Ishikawa (cell line): Measurements from ENCODE around the gene ELP4.

Source experiments
- CEBPB ChIP-seq: IDR thresholded peaks from 2 replicates; pipeline ENCODE4 v1.6.1; 2012
- CREB1 ChIP-seq: IDR thresholded peaks from 2 replicates; pipeline ENCODE4 v1.6.1; 2012; ENCODE audit warnings: low read depth
- EP300 ChIP-seq: IDR thresholded peaks from 2 replicates; pipeline ENCODE4 v1.6.1; 2012; ENCODE audit warnings: borderline replicate concordance
- FOXM1 ChIP-seq: IDR thresholded peaks from 2 replicates; pipeline ENCODE4 v1.6.1; 2012; ENCODE audit warnings: low read depth, borderline replicate concordance
- MAX ChIP-seq: IDR thresholded peaks from 2 replicates; pipeline ENCODE4 v1.6.1; 2012
- NFIC ChIP-seq: IDR thresholded peaks from 2 replicates; pipeline ENCODE4 v1.6.1; 2012
- RAD21 ChIP-seq: IDR thresholded peaks from 2 replicates; pipeline ENCODE4 v1.6.1; 2012; ENCODE audit warnings: low read depth
- TAF1 ChIP-seq: IDR thresholded peaks from 2 replicates; pipeline ENCODE4 v1.6.1; 2012; ENCODE audit warnings: low read depth, mild to moderate bottlenecking
- TCF12 ChIP-seq: IDR thresholded peaks from 2 replicates; pipeline ENCODE4 v1.6.1; 2012; ENCODE audit warnings: low read depth
- YY1 ChIP-seq: IDR thresholded peaks from 2 replicates; pipeline ENCODE4 v1.6.1; 2012; ENCODE audit warnings: low read depth
- ZBTB7A ChIP-seq: IDR thresholded peaks from 2 replicates; pipeline ENCODE4 v1.6.1; 2012; ENCODE audit warnings: low read depth
- TF ChIP-seq, protein P1 (sequence below): IDR thresholded peaks from 2 replicates; pipeline ENCODE4 v1.6.1; 2012; ENCODE audit warnings: low read depth, mild to moderate bottlenecking

DNA sequence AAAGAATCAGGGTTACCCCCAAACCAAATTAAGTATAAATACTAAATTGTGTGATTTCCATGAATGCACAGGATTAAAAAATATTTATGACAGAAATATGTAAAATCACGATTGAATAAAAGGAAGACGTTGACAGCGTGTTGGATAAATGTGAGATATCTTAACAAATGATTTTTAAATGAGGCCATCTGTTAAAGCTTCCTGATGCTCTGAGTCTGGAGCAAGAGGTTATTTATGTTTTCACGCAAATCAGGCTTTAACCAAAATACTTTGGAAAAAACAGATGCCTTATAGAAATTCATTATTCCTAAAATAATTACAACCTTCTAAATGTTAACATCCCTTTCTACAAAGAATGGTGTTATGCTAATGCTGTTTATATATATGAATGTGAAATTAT is 178.3 kb downstream of the ELP4 start:
- TF ChIP-seq TAF1 (no peak), EP300 (no peak), MAX (no peak), YY1 (no peak), FOXM1 (no peak), NFIC (no peak), TCF12 (no peak), RAD21 (no peak), CEBPB (no peak), ZBTB7A (no peak), CREB1 (no peak)
- TF ChIP-seq, protein P1, sequence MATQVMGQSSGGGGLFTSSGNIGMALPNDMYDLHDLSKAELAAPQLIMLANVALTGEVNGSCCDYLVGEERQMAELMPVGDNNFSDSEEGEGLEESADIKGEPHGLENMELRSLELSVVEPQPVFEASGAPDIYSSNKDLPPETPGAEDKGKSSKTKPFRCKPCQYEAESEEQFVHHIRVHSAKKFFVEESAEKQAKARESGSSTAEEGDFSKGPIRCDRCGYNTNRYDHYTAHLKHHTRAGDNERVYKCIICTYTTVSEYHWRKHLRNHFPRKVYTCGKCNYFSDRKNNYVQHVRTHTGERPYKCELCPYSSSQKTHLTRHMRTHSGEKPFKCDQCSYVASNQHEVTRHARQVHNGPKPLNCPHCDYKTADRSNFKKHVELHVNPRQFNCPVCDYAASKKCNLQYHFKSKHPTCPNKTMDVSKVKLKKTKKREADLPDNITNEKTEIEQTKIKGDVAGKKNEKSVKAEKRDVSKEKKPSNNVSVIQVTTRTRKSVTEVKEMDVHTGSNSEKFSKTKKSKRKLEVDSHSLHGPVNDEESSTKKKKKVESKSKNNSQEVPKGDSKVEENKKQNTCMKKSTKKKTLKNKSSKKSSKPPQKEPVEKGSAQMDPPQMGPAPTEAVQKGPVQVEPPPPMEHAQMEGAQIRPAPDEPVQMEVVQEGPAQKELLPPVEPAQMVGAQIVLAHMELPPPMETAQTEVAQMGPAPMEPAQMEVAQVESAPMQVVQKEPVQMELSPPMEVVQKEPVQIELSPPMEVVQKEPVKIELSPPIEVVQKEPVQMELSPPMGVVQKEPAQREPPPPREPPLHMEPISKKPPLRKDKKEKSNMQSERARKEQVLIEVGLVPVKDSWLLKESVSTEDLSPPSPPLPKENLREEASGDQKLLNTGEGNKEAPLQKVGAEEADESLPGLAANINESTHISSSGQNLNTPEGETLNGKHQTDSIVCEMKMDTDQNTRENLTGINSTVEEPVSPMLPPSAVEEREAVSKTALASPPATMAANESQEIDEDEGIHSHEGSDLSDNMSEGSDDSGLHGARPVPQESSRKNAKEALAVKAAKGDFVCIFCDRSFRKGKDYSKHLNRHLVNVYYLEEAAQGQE, result no peak
